LNCaP clone FGC (cell line): ENCODE data around the gene NTSR2.

Experiments
- DNase-seq: peaks from one replicate; pipeline ENCODE4 v3.0.0-alpha.2; 2011; ENCODE audit warnings: low read depth
- H3K4me3 ChIP-seq: 2 replicates; pipeline ENCODE4 v1.5.1; 2011; ENCODE audit warnings: mild to moderate bottlenecking, low read depth, low read length, control low read depth
- TF ChIP-seq, protein P1 (sequence below): IDR thresholded peaks from 2 replicates; pipeline ENCODE4 v1.5.1; 2012; ENCODE audit warnings: mild to moderate bottlenecking; ENCODE audit not compliant: control insufficient read depth, insufficient read depth; ENCODE audit errors: extremely low read depth

Gene NTSR2

DNA sequence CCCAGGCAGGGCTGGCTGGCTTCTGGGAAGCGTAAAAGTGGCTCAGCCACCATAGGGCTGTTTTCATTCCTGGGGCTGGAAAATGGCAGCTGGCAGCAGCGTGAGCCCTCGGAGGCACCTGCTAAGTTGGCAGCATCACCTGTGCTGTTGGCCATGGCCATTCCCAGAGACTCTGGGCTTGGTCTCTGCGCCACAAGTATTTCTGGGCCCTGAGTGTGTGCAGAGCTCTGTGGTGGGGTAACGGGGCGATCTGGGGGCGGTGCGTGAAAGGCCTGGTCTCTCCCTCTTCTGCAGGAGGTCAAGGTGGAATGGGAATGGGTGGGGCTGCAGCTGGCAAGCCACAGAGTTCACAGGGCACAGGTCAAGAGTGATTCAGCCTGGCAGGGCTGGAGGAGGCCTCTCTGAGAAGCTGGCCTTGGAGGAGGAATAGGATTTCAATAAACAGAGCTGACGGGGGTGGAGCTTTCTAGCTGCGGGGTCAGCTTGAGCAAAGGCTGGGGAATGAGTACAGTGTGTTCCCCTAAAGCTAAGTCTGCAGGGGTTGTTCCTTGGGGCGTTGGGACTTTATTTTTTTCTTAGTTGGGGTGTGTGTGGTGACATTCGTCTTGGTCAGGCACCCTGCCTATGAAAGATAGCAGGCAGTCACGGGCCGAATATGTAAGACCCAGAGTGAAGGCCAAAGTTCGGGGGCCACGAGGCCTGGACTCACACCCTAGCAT lies 10.3 kb upstream of the NTSR2 start:
- TF ChIP-seq, protein P1, sequence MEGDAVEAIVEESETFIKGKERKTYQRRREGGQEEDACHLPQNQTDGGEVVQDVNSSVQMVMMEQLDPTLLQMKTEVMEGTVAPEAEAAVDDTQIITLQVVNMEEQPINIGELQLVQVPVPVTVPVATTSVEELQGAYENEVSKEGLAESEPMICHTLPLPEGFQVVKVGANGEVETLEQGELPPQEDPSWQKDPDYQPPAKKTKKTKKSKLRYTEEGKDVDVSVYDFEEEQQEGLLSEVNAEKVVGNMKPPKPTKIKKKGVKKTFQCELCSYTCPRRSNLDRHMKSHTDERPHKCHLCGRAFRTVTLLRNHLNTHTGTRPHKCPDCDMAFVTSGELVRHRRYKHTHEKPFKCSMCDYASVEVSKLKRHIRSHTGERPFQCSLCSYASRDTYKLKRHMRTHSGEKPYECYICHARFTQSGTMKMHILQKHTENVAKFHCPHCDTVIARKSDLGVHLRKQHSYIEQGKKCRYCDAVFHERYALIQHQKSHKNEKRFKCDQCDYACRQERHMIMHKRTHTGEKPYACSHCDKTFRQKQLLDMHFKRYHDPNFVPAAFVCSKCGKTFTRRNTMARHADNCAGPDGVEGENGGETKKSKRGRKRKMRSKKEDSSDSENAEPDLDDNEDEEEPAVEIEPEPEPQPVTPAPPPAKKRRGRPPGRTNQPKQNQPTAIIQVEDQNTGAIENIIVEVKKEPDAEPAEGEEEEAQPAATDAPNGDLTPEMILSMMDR: no peak

DNA sequence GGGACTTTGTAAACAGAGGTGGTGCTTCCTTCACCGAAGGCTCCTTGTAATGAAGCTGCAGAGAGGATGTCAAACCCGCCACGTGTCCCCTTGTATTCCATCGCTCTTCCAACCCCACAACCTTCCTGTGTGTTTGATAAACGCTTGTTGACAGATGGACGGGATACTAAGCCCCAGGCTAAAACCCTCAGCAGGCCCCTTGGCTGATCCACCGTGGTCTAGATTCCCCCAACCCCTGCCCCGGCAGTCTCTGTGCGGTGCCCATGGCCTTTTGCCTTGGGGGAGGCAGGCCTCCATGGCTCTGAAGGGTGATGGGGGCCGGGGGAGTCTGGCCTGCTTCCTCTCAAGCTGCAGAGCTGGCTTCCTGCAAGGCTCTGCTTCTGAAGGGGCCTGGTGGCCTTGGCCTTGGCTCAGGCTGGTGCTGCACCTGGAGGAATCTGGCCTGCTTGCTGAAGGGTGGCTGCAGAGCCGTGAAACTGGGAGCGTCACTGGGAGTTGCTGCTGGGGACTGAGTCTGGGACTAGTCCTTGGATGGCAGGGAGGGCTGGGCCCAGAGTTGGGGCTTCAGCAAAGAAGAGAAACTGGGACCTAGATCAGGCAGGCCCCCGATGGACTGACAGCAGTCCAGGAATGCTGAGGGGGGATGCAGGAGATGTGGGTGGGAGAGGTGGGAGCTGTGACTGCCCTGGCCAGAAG lies 9.6 kb upstream of the NTSR2 start:
- no peak overlapping the region for H3K4me3 ChIP-seq
- DNase-seq: no peak
- TF ChIP-seq, protein P1: no peak

More for the DNA sequence above, 10.3 kb upstream of the NTSR2 start:
- no peak overlapping the region for H3K4me3 ChIP-seq
- no peak for DNase-seq

DNA sequence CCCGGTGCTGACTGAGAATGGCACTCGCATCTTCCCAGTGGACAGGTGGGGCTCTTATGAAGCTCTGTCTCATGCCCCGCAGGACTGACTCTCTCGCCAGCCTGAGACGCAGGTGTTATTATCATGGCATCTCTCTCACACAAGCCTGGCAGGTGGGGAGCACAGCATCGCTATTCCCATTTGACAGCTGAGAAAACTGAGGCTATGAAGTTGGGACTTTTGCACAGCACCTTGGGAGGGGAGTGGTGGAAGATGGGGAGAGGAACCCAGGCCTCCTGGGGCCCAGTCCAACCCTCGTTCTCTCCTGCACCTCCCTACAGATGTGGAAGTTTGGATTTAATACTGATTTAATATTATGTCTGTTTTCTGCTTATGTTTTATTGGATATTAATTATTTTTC lies 9.0 kb upstream of the NTSR2 start:
- no peak overlapping the region for H3K4me3 ChIP-seq
- TF ChIP-seq, protein P1: no peak
- no peak for DNase-seq

DNA sequence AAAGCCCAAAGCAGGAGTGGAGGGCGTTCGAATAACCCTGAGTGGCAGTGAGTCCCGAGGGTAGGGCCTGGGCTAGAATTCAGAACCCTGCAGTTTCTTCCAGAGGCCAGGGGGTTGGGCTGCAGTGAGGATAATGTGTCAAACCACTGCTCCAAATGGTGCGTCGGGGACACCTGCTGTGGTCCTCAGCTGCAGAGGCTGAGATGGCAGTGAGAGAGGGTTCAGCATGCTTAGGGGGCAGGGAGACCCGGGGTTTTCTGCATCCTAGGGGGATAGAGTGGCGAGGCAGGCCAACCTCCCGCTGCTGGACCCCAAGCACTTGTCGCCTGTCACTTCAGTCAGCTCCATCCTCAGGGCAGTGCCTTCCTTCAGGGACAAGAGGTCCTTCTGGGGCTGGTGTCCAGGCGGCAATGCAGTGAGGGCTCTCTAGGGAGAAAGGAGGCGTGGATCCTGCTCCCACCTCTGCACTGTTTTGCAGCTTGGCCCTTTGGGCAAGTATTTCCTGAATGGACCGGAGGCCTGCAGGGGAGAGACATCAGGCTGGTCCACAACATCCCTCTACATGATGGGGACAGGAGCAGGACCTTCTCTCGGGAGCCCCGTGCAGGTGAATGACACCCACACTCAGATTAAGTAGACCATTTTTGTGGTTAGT lies 8.4 kb upstream of the NTSR2 start:
- no peak for DNase-seq
- H3K4me3 ChIP-seq: no peak overlapping the region
- TF ChIP-seq, protein P1: no peak

- H3K4me3 ChIP-seq: no peak overlapping the region
- no peak for DNase-seq
- TF ChIP-seq, protein P1: no peak
These were observed 7.4 kb upstream of the NTSR2 start for GRCh38 chr2:11677136-11678055.

GRCh38 chr2:11676640-11677039 lies 6.6 kb upstream of the NTSR2 start:
- no peak overlapping the region for H3K4me3 ChIP-seq
- TF ChIP-seq, protein P1: no peak
- DNase-seq: no peak
